Activated effector memory CD4-positive, alpha-beta T cell treated with Interleukin-2 at 50 U/mL for 16 hours (primary cell): ENCODE data around the gene OR10P1.

Source experiments
- DNase-seq: peaks from one replicate; pipeline ENCODE4 v3.0.0-alpha.2; 2020

OR10P1 gene

GRCh38 chr12:55652352-55652751 lies 15.7 kb downstream of the OR10P1 start:
- no peak for DNase-seq

GRCh38 chr12:55653031-55653430 lies 16.3 kb downstream of the OR10P1 start:
- no peak for DNase-seq

DNA sequence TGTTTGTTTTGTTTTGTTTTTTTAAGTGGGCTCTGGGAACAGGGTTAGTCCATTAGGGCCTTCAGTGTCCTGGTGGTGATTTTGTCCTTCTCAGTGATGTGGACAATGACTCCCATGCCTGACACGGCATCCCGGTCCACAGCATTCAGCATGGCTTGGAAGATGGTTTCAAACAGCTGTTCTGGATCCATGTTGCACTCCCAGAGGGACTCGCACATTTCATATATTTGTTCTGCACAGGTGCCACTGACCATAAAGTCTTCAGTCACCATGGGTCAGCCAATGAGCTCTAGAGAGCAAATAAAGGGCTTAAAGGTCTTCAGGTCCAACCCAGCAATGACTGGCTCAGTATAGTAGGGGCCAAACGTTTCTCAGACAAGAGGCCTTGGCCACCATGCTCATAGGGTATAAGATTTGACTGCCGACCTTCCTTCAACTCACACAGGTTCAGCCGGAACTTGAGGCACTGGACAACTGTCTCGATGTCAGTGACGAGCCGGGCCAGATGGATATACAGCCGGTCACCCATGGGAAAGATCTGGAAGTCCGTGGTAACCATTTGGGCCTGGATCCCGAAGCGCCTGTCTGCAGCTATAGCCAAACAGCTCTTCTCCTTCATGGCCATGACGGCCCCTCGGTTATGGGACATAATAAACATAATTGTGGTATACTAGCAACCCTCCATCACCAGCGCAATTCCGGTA lies 18.0 kb downstream of the OR10P1 start:
- DNase-seq: no peak

GRCh38 chr12:55657212-55657611 lies 20.5 kb downstream of the OR10P1 start:
- no peak for DNase-seq

DNA sequence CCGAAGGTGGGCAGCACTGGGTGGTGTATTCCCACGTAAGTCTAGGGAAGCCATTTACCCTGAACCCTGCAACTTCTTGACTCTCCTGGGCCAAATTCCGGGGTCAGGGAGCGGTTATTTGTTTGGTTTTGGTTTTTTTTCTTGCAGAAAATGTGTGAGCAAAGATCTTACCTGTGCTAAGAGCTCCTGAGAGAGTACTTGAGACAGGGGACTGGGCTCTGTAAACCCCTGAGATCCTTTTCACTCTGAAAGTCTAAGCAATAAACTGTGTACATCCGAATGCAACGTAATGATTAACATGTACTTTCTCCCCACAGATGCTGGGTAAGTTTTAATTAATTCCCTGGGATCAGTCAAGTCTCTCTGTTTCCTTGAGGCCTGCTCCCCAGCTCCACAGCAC lies 21.5 kb downstream of the OR10P1 start:
- no peak for DNase-seq

- no peak for DNase-seq
These were observed 22.1 kb downstream of the OR10P1 start for GRCh38 chr12:55658635-55659391.

GRCh38 chr12:55659486-55660385 lies 23.0 kb downstream of the OR10P1 start:
- DNase-seq: no peak

- no peak for DNase-seq
These were observed 26.7 kb downstream of the OR10P1 start for GRCh38 chr12:55663391-55663790.

DNA sequence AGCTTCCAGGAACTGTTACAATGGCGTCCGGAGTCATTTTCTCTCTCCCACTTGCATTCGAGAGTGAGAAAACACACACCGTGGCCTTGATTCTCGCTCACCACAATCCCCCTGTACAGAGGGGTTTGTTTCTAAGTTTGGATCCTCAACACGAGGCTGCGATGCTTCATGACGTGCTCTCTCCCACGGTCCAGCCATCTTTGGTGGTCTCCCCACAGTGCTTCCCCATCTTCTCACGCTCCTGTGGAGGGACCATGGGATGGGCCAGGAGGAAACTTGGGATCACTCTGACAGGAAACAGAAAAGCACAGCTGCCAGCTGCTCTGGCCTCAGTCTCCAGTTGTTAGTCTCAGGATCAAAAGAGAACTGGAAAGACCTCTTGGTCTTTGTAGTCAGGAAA lies 28.1 kb downstream of the OR10P1 start:
- DNase-seq: no peak

- no peak for DNase-seq
These were observed 29.8 kb downstream of the OR10P1 start for GRCh38 chr12:55666508-55666907.

GRCh38 chr12:55670276-55670675 lies 33.6 kb downstream of the OR10P1 start:
- DNase-seq: no peak

GRCh38 chr12:55671746-55672145 lies 35.1 kb downstream of the OR10P1 start:
- DNase-seq: no peak

DNA sequence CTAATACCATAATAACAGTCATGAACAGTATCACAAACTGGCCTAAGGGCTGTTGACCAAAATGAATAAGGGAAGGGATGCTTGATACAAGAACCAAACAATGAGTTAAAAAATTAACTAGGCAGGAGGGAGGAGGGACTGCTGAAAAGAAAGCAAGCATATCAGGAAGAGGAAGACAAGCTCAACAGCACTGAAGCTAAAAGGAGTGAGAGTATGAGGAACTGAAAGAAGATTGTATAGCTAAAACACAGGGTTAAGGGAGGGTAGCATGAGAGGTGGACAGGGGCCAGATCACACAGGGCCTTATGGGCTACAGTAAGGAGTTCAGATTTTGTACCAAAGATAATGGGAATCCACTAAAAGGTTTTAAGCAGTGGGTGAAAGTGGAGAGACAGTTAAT lies 36.9 kb downstream of the OR10P1 start:
- DNase-seq: no peak

GRCh38 chr12:55675666-55676065 lies 39.0 kb downstream of the OR10P1 start:
- DNase-seq: no peak

DNA sequence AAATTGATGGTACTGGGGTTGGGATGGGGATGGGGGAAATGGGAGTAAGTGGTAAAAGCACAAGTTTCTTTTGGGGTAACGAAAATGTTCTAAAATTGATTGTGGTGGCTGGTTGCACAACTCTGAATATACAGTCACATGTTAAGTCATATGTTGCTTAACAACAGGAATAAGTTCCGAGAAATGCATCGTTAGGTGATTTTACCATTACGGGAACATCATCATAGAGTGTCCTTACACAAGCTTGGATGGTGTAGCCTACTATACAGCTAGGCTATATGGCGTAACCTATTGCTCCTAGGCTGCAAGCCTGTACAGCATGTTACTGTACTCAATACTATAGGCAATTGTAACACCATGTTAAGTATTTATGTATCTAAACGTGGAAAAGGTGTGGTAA lies 40.0 kb downstream of the OR10P1 start:
- no peak for DNase-seq

- DNase-seq: no peak
These were observed 43.0 kb downstream of the OR10P1 start for GRCh38 chr12:55679691-55680090.

DNA sequence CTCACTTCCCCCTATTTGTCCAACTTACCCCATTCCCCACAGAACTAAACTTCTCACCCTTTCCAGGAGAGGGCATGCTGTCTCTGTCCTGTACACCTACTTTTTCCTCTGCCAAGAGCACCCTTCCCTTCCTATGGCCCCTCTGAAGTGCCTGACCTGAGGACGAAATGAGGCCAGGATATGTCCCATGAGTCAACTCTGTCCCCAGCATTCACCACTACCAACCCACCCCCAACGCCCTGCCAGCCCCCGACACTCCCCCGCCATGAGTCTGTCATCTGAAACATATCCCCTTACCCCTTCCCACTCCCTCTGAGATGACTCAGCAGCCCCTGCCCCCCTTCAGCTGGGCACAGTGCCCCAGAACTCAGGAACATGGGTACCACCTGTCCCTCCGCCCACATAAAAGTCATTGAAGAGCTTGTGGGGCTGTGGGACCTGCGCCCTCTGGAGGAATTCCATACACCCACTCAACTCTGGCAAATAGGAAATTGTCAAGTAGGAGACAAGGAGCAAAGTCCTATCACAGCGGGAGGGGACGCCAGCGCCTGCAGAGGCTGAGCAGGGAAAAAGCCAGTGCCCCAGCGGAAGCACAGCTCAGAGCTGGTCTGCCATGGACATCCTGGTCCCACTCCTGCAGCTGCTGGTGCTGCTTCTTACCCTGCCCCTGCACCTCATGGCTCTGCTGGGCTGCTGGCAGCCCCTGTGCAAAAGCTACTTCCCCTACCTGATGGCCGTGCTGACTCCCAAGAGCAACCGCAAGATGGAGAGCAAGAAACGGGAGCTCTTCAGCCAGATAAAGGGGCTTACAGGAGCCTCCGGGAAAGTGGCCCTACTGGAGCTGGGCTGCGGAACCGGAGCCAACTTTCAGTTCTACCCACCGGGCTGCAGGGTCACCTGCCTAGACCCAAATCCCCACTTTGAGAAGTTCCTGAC lies 44.7 kb downstream of the OR10P1 start:
- no peak for DNase-seq

DNA sequence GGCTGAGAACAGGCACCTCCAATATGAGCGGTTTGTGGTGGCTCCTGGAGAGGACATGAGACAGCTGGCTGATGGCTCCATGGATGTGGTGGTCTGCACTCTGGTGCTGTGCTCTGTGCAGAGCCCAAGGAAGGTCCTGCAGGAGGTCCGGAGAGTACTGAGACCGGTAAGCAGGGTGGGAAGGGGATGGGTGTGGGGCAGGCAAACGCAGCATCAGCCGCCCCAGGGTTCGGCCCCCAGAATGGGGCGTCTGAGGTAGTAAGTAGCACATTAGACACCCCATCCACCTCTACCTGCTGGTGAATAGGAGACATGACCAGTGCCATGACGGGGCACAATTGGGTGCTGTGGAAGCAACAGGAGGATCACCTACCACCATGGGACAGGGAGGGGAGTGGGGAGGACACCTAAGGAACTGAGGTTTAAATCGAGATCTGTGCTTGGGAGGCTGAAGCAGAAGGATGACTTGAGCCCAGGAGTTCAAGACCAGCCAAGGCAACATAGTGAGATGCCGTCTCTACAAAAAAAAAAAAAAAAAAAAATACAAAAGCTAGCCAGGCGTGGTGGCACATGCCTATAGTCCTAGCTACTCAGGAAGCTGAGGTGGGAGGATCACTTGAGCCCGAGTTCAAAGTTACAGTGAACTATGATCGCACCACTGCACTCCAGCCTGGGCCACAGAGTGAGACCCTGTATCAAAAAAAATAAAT lies 45.5 kb downstream of the OR10P1 start:
- no peak for DNase-seq

DNA sequence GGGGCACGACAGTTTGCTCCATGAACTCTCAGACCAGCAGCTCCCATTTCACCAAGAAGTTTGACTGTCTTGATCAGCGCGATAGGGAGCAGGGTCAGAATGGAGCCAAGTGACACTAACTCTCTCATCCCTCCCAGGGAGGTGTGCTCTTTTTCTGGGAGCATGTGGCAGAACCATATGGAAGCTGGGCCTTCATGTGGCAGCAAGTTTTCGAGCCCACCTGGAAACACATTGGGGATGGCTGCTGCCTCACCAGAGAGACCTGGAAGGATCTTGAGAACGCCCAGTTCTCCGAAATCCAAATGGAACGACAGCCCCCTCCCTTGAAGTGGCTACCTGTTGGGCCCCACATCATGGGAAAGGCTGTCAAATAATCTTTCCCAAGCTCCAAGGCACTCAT lies 47.0 kb downstream of the OR10P1 start:
- no peak for DNase-seq

DNA sequence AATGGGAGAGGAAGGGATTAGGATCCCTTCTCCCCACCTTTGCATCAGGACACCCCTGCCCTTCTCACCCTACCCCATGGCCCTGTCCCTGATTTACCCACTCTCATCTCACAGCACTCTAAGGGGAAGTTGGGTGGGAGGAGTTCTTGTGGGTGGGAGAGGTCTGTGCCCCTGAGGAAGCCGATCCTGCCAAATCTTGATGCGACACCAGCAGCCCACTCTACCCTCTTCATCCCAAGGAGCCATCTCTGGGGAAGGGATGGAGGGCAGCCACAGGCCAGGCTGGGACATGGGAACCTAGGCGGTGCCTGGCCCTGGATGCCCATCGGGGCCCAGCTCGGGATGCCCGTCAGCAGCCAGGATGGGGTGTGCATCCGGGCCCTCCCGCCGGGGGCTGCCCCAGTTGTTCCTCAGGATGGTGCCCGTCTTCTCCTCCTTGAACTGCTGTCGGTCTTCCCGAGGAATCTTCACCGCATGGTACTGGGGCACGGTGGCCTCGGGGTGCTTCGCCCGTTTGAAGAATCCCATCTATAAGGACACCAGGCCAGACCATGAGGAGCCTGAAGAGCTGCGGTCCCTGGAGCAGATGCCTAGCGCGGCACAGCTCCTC lies 48.2 kb downstream of the OR10P1 start:
- DNase-seq: no peak

DNA sequence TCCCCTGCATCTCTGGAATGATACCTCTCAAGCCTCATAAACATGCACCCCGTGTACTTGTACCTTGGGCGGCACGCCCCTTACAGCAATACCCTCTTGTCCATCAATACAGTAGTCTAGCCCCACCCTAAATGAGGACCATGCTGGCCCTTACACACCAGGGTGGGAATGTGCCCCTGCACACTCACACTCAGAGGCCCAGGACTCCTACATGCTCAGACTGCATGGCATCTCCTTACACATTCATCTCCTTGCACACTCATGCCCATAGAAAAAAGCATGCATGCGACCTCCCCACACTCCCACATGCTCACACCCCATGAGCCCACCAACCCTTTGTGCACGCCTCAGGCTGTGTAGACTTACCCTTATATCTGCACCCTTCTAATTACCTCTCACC lies 49.0 kb downstream of the OR10P1 start:
- DNase-seq: no peak
